Fibroblast of mammary gland (primary cell): ENCODE data around the gene SEMA3C.
A peak's percentile ranks its signal among the peaks of the same experiment; 100 is the strongest.

Experiments
- DNase-seq: peaks from one replicate; pipeline ENCODE4 v3.0.0-alpha.2; 2010; ENCODE audit warnings: low read depth
- H3K4me3 ChIP-seq: 2 replicates; pipeline ENCODE4 v1.5.1; 2011; ENCODE audit warnings: low read depth, mild to moderate bottlenecking, low read length, moderate library complexity; ENCODE audit not compliant: control insufficient read depth
- CTCF ChIP-seq: conservative IDR thresholded peaks from 2 replicates; pipeline ENCODE4 v1.5.1; 2011; ENCODE audit warnings: low read depth, low read length, inconsistent platforms; ENCODE audit not compliant: control insufficient read depth, insufficient read depth

Gene SEMA3C

GRCh38 chr7:80699045-80699638, 219.7 kb downstream of the SEMA3C start:
- peak; percentile 57 for TF ChIP-seq CTCF
- peak; percentile 69 for DNase-seq
- H3K4me3 ChIP-seq = no peak overlapping the region
